Measurements from ENCODE around the gene FOXJ3. TPM values are rescaled to one million over a fixed set of nuclear protein-coding genes. Genes with fewer than 3 reads are reported as not detected.

Gene FOXJ3
- total and polyA plus RNA-seq, 10 donors = 8.9 to 85.8 (median 57.3) TPM

- Histone ChIP-seq H3K4me1 (peaks cover 0 to 15% (median 2%) of the 10 kb centered on the region in 6 donors), H3K27me3 (replicated peaks in 1 of 7) (peaks cover 0 to 7% (median 0%) of the 10 kb centered on the region in 7 donors), H3K27ac (no peak overlapping the region), H3K4me3 (no peak overlapping the region), H3K9me3 (peaks cover 0 to 16% (median 14%) of the 10 kb centered on the region in 8 donors), H3K36me3 (no peaks in the 10 kb centered on the region)
- TF ChIP-seq, protein P1, sequence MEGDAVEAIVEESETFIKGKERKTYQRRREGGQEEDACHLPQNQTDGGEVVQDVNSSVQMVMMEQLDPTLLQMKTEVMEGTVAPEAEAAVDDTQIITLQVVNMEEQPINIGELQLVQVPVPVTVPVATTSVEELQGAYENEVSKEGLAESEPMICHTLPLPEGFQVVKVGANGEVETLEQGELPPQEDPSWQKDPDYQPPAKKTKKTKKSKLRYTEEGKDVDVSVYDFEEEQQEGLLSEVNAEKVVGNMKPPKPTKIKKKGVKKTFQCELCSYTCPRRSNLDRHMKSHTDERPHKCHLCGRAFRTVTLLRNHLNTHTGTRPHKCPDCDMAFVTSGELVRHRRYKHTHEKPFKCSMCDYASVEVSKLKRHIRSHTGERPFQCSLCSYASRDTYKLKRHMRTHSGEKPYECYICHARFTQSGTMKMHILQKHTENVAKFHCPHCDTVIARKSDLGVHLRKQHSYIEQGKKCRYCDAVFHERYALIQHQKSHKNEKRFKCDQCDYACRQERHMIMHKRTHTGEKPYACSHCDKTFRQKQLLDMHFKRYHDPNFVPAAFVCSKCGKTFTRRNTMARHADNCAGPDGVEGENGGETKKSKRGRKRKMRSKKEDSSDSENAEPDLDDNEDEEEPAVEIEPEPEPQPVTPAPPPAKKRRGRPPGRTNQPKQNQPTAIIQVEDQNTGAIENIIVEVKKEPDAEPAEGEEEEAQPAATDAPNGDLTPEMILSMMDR (IDR thresholded peaks at IDR 0.05 in 8 of 11, conservative IDR thresholded peaks at IDR 0.05 in 3 of 11) = no peak
- TF ChIP-seq POLR2A (IDR thresholded peaks at IDR 0.05) (no peak), POLR2AphosphoS5 (IDR thresholded peaks at IDR 0.05) (no peak)
- intact Hi-C loops (cut with DNase I; ENCODE audit: low total_unique reads) = no loop called here
- no peak for DNase-seq
- 30 to 49% (median 37%) methylated on average over 7 of the region's 7 CpGs for WGBS, 5 donors
Observed at GRCh38 chr1:42157667-42158066, 177.4 kb downstream of the FOXJ3 start.

DNA sequence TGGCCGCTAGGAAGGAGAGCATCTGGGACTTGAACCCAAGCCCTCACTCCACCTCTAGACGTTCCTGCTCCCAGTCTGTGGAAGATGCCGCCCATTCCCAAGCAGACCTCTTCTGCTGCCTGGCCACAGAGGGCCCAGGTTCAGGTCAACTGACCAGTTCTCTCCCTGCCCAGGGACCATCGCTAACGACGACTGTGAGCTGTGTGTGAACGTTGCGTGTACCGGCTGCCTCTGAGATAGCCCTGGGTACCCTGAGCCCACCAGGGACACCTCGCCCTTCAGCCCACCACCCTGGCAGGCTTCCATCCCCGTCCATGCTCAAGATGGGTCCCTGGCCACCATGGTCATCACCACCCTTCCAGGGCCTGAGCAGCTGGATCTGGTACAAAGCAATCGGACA, 179.7 kb downstream of the FOXJ3 start:
- no peak overlapping the region for H3K27ac ChIP-seq
- intact Hi-C loops (cut with DNase I; ENCODE audit: low total_unique reads) = no loop called here
- peaks cover 0 to 4% (median 2%) of the 10 kb centered on the region in 8 donors for H3K9me3 ChIP-seq
- DNase-seq = no peak
- H3K4me3 ChIP-seq = no peak overlapping the region
- H3K27me3 ChIP-seq (replicated peaks in 1 of 7) = peaks cover 0 to 7% (median 0%) of the 10 kb centered on the region in 7 donors
- no peak for TF ChIP-seq POLR2AphosphoS5 (IDR thresholded peaks at IDR 0.05)
- TF ChIP-seq, protein P1 (IDR thresholded peaks at IDR 0.05 in 8 of 11, conservative IDR thresholded peaks at IDR 0.05 in 3 of 11) = no peak
- no peak for TF ChIP-seq POLR2A (IDR thresholded peaks at IDR 0.05)
- H3K36me3 ChIP-seq = no peaks in the 10 kb centered on the region
- WGBS, 5 donors = 87 to 97% (median 92%) methylated on average over 12 of the region's 12 CpGs
- H3K4me1 ChIP-seq = no peaks in the 10 kb centered on the region

DNA sequence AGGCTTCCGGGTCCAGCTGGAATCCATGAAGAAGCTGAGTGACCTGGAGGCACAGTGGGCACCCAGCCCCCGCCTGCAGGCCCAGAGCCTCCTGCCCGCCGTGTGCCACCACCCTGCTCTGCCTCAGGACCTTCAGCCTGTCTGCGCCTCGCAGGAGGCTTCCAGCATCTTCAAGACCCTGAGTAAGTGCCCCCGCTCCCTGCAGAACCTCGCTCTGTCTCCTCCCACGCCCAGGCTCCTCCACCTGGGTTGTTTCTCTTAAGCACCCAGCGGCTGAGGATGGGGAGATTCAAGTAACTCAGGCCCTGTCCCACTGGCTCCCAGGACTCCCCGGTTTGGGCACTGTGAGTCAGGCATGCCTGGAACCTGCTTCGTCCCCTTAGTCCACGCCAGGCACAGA, 180.3 kb downstream of the FOXJ3 start:
- no peak for DNase-seq
- 78 to 92% (median 89%) methylated on average over 9 to 13 of the region's 13 CpGs for whole genome bisulfite sequencing, 5 donors
- TF ChIP-seq POLR2A (IDR thresholded peaks at IDR 0.05) = no peak
- TF ChIP-seq POLR2AphosphoS5 (IDR thresholded peaks at IDR 0.05) = no peak
- TF ChIP-seq, protein P1 (IDR thresholded peaks at IDR 0.05 in 8 of 11, conservative IDR thresholded peaks at IDR 0.05 in 3 of 11) = no peak
- Histone ChIP-seq H3K9me3 (no peaks in the 10 kb centered on the region), H3K36me3 (no peaks in the 10 kb centered on the region), H3K27me3 (replicated peaks in 1 of 7) (peaks cover 0 to 7% (median 0%) of the 10 kb centered on the region in 7 donors), H3K27ac (no peak overlapping the region), H3K4me3 (no peak overlapping the region), H3K4me1 (no peaks in the 10 kb centered on the region)
- intact Hi-C loops (cut with DNase I; ENCODE audit: low total_unique reads) = no loop called here

DNA sequence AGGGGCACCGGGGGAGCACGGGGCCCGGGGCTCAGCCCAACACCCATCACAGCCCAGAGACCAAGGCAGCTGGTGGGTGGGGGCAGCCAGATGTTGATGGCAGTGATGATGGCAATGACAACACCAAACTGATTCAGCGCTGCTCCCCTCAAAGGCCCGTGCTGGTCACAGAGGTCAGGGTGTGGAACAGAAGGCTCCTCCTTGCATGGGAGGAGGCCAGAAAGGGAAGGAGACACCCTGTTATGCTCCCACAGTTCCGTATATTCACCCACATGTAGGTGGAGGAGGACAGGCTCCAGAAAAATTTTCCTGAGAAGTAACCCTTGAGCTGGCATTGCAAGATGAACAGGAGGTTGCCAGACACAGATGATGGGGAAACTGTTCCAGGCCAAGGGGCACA, 181.4 kb downstream of the FOXJ3 start:
- WGBS, 5 donors = 78 to 92% (median 85%) methylated on average over 6 of the region's 6 CpGs
- Histone ChIP-seq H3K36me3 (no peaks in the 10 kb centered on the region), H3K27me3 (replicated peaks in 1 of 7) (peaks cover 0 to 7% (median 0%) of the 10 kb centered on the region in 7 donors), H3K27ac (no peak overlapping the region), H3K4me1 (no peaks in the 10 kb centered on the region), H3K9me3 (no peaks in the 10 kb centered on the region), H3K4me3 (no peak overlapping the region)
- intact Hi-C loops (cut with DNase I; ENCODE audit: low total_unique reads) = no loop called here
- TF ChIP-seq, protein P1 (IDR thresholded peaks at IDR 0.05 in 8 of 11, conservative IDR thresholded peaks at IDR 0.05 in 3 of 11) = no peak
- TF ChIP-seq POLR2AphosphoS5 (IDR thresholded peaks at IDR 0.05) (no peak), POLR2A (IDR thresholded peaks at IDR 0.05) (no peak)
- no peak for DNase-seq

Data from spleen (tissue), 11 donors.